Endothelial cell of umbilical vein (primary cell): ENCODE measurements around the gene RAPGEF4. TPM values are rescaled to one million over a fixed set of nuclear protein-coding genes. Genes with fewer than 3 reads are reported as not detected.
A peak's percentile ranks its signal among the peaks of the same experiment; 100 is the strongest.

Experiments
- BruUV-seq: library from RNA; stranded (reverse); fragments of 400-500 nt; replicated peaks from 2 replicates; lab custom pipeline; 2021; lab: Mats Ljungman, UMichigan
- CTCF ChIA-PET: fragments of 300-600, 350-600 bp; sonication (Branson Sonifier 250); formaldehyde crosslinking; loops from one replicate; lab custom pipeline; 2021; ENCODE audit warnings: antibody characterized with exemption, inconsistent platforms; lab: Charles Lee
- POLR2A ChIA-PET: fragments of 300-600, 350-600 bp; sonication (Branson Sonifier 250); formaldehyde crosslinking; loops from one replicate; lab custom pipeline; 2021; ENCODE audit warnings: antibody characterized with exemption, inconsistent platforms; lab: Charles Lee
- DNase-seq: peaks from one replicate; pipeline ENCODE4 v3.0.0-alpha.2; 2011; ENCODE audit warnings: low read depth, low spot score
- FAIRE-seq: peaks from 2 replicates; lab custom pipeline; 2011; peaks lifted over from hg19 to GRCh38; lab: Jason Lieb, UNC
- H2AFZ ChIP-seq: 2 replicates; pipeline ENCODE4 v1.6.0; 2012; ENCODE audit warnings: low read depth, low read length, control low read depth, inconsistent platforms
- H3K27ac ChIP-seq: 2 replicates; pipeline ENCODE4 v1.5.1; 2011; ENCODE audit warnings: low read depth, mild to moderate bottlenecking, control low read depth, low read length, moderate library complexity; ENCODE audit not compliant: insufficient read depth
- H3K27me3 ChIP-seq, 2 experiments: 2 replicates each; pipeline versions ENCODE4 v1.6.0 to v1.6.1; 2011; ENCODE audit warnings: low read length in 2 of 2, mixed read lengths in 1 of 2; ENCODE audit not compliant: control insufficient read depth in 2 of 2, insufficient read depth in 2 of 2
- H3K36me3 ChIP-seq, 2 experiments: 2 replicates in 1 of 2; 3 replicates in 1 of 2; pipeline ENCODE4 v1.5.1; 2011; ENCODE audit warnings: low read length in 2 of 2, mild to moderate bottlenecking in 1 of 2, moderate library complexity in 1 of 2; ENCODE audit not compliant: control insufficient read depth in 2 of 2, insufficient read depth in 2 of 2; ENCODE audit errors: extremely low read depth in 1 of 2
- H3K4me1 ChIP-seq: 3 replicates; pipeline ENCODE4 v1.5.1; 2011; ENCODE audit warnings: mild to moderate bottlenecking, low read length; ENCODE audit not compliant: control insufficient read depth, insufficient read depth; ENCODE audit errors: extremely low read depth
- H3K4me2 ChIP-seq: 2 replicates; pipeline ENCODE4 v1.6.1; 2011; ENCODE audit warnings: low read length, control low read depth, mixed read lengths; ENCODE audit not compliant: insufficient read depth
- H3K4me3 ChIP-seq, 3 experiments: fragments of 200-600 bp in 1 of 3; sonication (generic), shearing (Covaris generic) in 1 of 3; replicated peaks in 1 of 3; 2 replicates each; pipeline ENCODE4 v1.5.1; 2011 to 2016; ENCODE audit warnings: control low read depth in 3 of 3, low read length in 3 of 3, mild to moderate bottlenecking in 2 of 3, inconsistent platforms in 1 of 3, low read depth in 1 of 3, moderate library complexity in 1 of 3; ENCODE audit not compliant: insufficient read depth in 1 of 3
- H3K79me2 ChIP-seq: 2 replicates; pipeline ENCODE4 v1.6.0; 2012; ENCODE audit warnings: low read length, inconsistent platforms; ENCODE audit not compliant: control insufficient read depth, insufficient read depth
- H3K9ac ChIP-seq: replicated peaks from 2 replicates; pipeline ENCODE3; 2011; ENCODE audit warnings: low read length, control low read depth; ENCODE audit not compliant: insufficient read depth; ENCODE audit errors: extremely low read depth
- H3K9me1 ChIP-seq: replicated peaks from 3 replicates; pipeline ENCODE4 v1.6.0; 2011; ENCODE audit warnings: mild to moderate bottlenecking, low read length; ENCODE audit not compliant: control insufficient read depth, insufficient read depth; ENCODE audit errors: extremely low read depth
- H3K9me3 ChIP-seq: replicated peaks from 2 replicates; pipeline ENCODE4 v1.5.1; 2012; ENCODE audit warnings: low read length, inconsistent platforms; ENCODE audit not compliant: control insufficient read depth, insufficient read depth
- H4K20me1 ChIP-seq: replicated peaks from 2 replicates; pipeline ENCODE3; 2011; ENCODE audit warnings: mild to moderate bottlenecking, low read length; ENCODE audit not compliant: control insufficient read depth, insufficient read depth; ENCODE audit errors: extremely low read depth
- CTCF ChIP-seq, 2 donors: IDR thresholded peaks; 1 replicate in 1 of 2; 2 replicates in 1 of 2; pipeline ENCODE4 v1.5.1; 2011; ENCODE audit warnings: low read length in 2 of 2, mild to moderate bottlenecking in 2 of 2, moderate library complexity in 2 of 2, control low read depth in 1 of 2, inconsistent platforms in 1 of 2, low read depth in 1 of 2; ENCODE audit not compliant: insufficient read depth in 1 of 2; ENCODE audit errors: extremely low read depth in 1 of 2
- EZH2 ChIP-seq: IDR thresholded peaks from 2 replicates; pipeline ENCODE4 v1.6.1; 2012; ENCODE audit warnings: borderline replicate concordance, low read depth, mild to moderate bottlenecking, moderate library complexity, low read length, inconsistent platforms; ENCODE audit not compliant: severe bottlenecking
- FOS ChIP-seq: IDR thresholded peaks from 2 replicates; pipeline ENCODE4 v1.6.1; 2011; ENCODE audit warnings: mild to moderate bottlenecking, low read length, moderate library complexity, borderline replicate concordance; ENCODE audit not compliant: insufficient read depth
- GATA2 ChIP-seq: IDR thresholded peaks from 2 replicates; pipeline ENCODE4 v1.7.0; 2011; ENCODE audit warnings: low read depth, mild to moderate bottlenecking, moderate library complexity, mixed read lengths, low read length; ENCODE audit not compliant: insufficient read length, insufficient read depth
- JUN ChIP-seq: IDR thresholded peaks from 2 replicates; pipeline ENCODE4 v1.6.1; 2011; ENCODE audit warnings: borderline replicate concordance, low read depth; ENCODE audit not compliant: insufficient read length, insufficient read depth
- MAX ChIP-seq: IDR thresholded peaks from 2 replicates; pipeline ENCODE4 v1.6.1; 2011; ENCODE audit not compliant: insufficient read depth, insufficient read length
- POLR2A ChIP-seq: IDR thresholded peaks from 2 replicates; pipeline ENCODE4 v1.6.1; 2012; ENCODE audit warnings: low read depth, mild to moderate bottlenecking, control low read depth, low read length
- POLR2AphosphoS5 ChIP-seq: IDR thresholded peaks from 2 replicates; pipeline ENCODE4 v1.6.1; 2012; ENCODE audit warnings: low read depth, mild to moderate bottlenecking, control low read depth, low read length, moderate library complexity; ENCODE audit not compliant: insufficient read depth
- dilution Hi-C: fragments of 300-500 bp; cut with MboI; formaldehyde crosslinking; loops from one replicate; pipeline ENCODE4 v1.15.0; 2019; ENCODE audit warnings: low sequenced_read_pairs; ENCODE audit not compliant: extremely low pct_ligation_motif_present
- intact Hi-C: fragments of 100-400 bp; cut with micrococcal nuclease; formaldehyde crosslinking; loops from one replicate; pipeline ENCODE4 v1.10.0; 2022
- polyA plus RNA-seq, 4 experiments: library from polyadenylated mRNA; depleted of rRNA in 3 of 4; stranded (reverse) in 3 of 4; unstranded in 1 of 4; fragments of >200 nt; gene quantifications; 2 replicates each; pipeline versions ENCODE4 v1.2.1 to v1.2.3, GENCODE V29; 2011 to 2012; ENCODE audit warnings: missing spikeins in 1 of 4
- total RNA-seq: library from RNA; stranded (reverse); gene quantifications from 2 replicates; pipeline ENCODE4 v1.2.3, GENCODE V29; 2021

Gene RAPGEF4
- total and polyA plus RNA-seq, 2 donors (not counting 3 experiments of a cell fraction or from before 2014, with no cell fraction given): 7.2 to 9.2 TPM

- peak; percentile 21 for FAIRE-seq
Observed at GRCh38 chr2:172861098-172861497, 125.5 kb downstream of the RAPGEF4 start.

More at GRCh38 chr2:172861098-172861497, 125.5 kb downstream of the RAPGEF4 start:
- Histone ChIP-seq H3K9me3 (no peaks in the 10 kb centered on the region), H3K27me3 (no peaks in the 10 kb centered on the region), H3K27ac (no peak overlapping the region), H4K20me1 (no peaks in the 10 kb centered on the region), H3K9me1 (no peaks in the 10 kb centered on the region), H3K9ac (no peak overlapping the region), H3K4me1 (peaks cover 26% of the 10 kb centered on the region), H3K79me2 (no peaks in the 10 kb centered on the region), H2AFZ (peak overlapping the region; percentile 77), H3K36me3 (no peaks in the 10 kb centered on the region), H3K4me3 (no peak overlapping the region), H3K4me2 (peak overlapping the region; percentile 95)
- TF ChIP-seq GATA2 (no peak), JUN (no peak), FOS (no peak), EZH2 (no peak), POLR2A (no peak), MAX (no peak), CTCF (IDR thresholded peaks at IDR 0.05; ENCODE audit: extremely low read depth in 1 of 2, insufficient read depth in 1 of 2, low read depth in 1 of 2, low read length in 2 of 2) (no peak), POLR2AphosphoS5 (no peak)
- DNase-seq: peak; percentile 26
- dilution Hi-C loops (no loop called here), intact Hi-C loops (loop anchor here (5.0 kb wide), 1 partner anchor 351 kb away; no protein-coding TSS in a partner anchor)
- POLR2A ChIA-PET: no interaction called here
- CTCF ChIA-PET: interaction anchor here (0.6 kb wide), 1 partner anchor 71 kb away, joined by 3 read pairs; no protein-coding TSS in a partner anchor
- no TSS peak for BruUV-seq
